A549 (cell line): ENCODE data around the gene RAD51B.

Experiments
- BHLHE40 ChIP-seq: IDR thresholded peaks from 2 replicates; pipeline ENCODE4 v1.6.1; 2012; ENCODE audit warnings: low read depth, low read length, inconsistent platforms
- CBX8 ChIP-seq: fragments of 200-600 bp; sonication (generic); IDR thresholded peaks from 2 replicates; pipeline ENCODE4 v1.6.1; 2016
- FOSB ChIP-seq: fragments of 250-450 bp; sonication (Bioruptor Pico); IDR thresholded peaks from 2 replicates; pipeline ENCODE4 v1.5.0; 2020; ENCODE audit warnings: mild to moderate bottlenecking, moderate library complexity
- HDAC2 ChIP-seq: fragments of 200-600 bp; sonication (generic); IDR thresholded peaks from 2 replicates; pipeline ENCODE4 v1.6.1; 2016
- MAZ ChIP-seq: fragments of 150-350 bp; IDR thresholded peaks from 2 replicates; pipeline ENCODE4 v1.6.1; 2014; ENCODE audit warnings: antibody characterized with exemption, low read depth, low read length, borderline replicate concordance
- NR3C1 ChIP-seq: fragments of >200 bp; sonication (Bioruptor Twin); formaldehyde crosslinking; IDR thresholded peaks from 3 replicates; pipeline ENCODE4 v1.6.1; 2017
- POLR2A ChIP-seq: IDR thresholded peaks from 2 replicates; pipeline ENCODE4 v1.6.1; 2012; ENCODE audit warnings: mild to moderate bottlenecking, low read length
- POLR2AphosphoS2 ChIP-seq: conservative IDR thresholded peaks from 2 replicates; pipeline ENCODE4 v1.6.1; 2012; ENCODE audit warnings: low read length, improper control_type of control experiment, inconsistent platforms
- RFX5 ChIP-seq: fragments of 450-650 bp; IDR thresholded peaks from 2 replicates; pipeline ENCODE4 v1.7.1; 2014; ENCODE audit warnings: antibody characterized with exemption, mild to moderate bottlenecking, moderate library complexity
- SREBF2 ChIP-seq: fragments of 450-650 bp; IDR thresholded peaks from 2 replicates; pipeline ENCODE4 v1.6.1; 2014; ENCODE audit warnings: mild to moderate bottlenecking, moderate library complexity
- TF ChIP-seq, protein P1 (sequence below): fragments of 250-450 bp; sonication (Bioruptor Pico); IDR thresholded peaks from 2 replicates; pipeline ENCODE4 v1.5.0; 2020; ENCODE audit warnings: low read depth, mild to moderate bottlenecking, moderate library complexity
- TF ChIP-seq, protein P2 (sequence below): fragments of >200 bp; sonication (Bioruptor Twin); formaldehyde crosslinking; IDR thresholded peaks from 3 replicates; pipeline ENCODE4 v1.5.1; 2016

DNA sequence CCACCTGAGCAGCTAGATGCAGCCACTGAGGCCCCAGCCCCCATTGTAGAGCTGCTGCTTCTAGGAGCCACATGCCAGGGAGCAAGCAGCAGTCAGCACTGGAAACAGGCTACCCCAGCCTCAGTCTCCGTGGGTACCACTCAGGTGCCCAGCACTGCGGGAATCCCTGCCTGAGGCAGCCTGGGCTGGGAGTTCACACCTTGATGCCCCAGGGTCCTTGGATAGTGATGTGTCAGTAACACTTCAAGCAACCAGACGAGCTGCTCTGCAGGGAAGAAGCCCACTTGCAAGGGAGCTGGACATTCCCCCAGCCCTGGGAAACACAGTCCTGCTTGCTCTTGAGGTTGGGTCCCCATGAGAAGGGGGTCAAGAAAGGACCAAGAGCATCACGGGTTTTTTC, 882.6 kb downstream of the RAD51B start:
- TF ChIP-seq MAZ (no peak), POLR2AphosphoS2 (no peak), NR3C1 (no peak), RFX5 (no peak), FOSB (no peak), BHLHE40 (no peak), HDAC2 (no peak), SREBF2 (no peak), CBX8 (no peak), POLR2A (no peak)
- TF ChIP-seq, protein P1, sequence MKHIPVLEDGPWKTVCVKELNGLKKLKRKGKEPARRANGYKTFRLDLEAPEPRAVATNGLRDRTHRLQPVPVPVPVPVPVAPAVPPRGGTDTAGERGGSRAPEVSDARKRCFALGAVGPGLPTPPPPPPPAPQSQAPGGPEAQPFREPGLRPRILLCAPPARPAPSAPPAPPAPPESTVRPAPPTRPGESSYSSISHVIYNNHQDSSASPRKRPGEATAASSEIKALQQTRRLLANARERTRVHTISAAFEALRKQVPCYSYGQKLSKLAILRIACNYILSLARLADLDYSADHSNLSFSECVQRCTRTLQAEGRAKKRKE (CRISPR knock-in tag) = no peak
- TF ChIP-seq, protein P2, sequence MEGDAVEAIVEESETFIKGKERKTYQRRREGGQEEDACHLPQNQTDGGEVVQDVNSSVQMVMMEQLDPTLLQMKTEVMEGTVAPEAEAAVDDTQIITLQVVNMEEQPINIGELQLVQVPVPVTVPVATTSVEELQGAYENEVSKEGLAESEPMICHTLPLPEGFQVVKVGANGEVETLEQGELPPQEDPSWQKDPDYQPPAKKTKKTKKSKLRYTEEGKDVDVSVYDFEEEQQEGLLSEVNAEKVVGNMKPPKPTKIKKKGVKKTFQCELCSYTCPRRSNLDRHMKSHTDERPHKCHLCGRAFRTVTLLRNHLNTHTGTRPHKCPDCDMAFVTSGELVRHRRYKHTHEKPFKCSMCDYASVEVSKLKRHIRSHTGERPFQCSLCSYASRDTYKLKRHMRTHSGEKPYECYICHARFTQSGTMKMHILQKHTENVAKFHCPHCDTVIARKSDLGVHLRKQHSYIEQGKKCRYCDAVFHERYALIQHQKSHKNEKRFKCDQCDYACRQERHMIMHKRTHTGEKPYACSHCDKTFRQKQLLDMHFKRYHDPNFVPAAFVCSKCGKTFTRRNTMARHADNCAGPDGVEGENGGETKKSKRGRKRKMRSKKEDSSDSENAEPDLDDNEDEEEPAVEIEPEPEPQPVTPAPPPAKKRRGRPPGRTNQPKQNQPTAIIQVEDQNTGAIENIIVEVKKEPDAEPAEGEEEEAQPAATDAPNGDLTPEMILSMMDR = no peak
